IPS-18a (cell line): Measurements from ENCODE around the gene ADAMTS16.

Experiments
- H3K27ac ChIP-seq: one replicate; pipeline ENCODE4 v1.5.1; 2013; ENCODE audit warnings: low read length
- H3K27me3 ChIP-seq: one replicate; pipeline ENCODE4 v1.6.1; 2013; ENCODE audit warnings: mild to moderate bottlenecking, low read length; ENCODE audit not compliant: control insufficient read depth, insufficient read depth
- H3K36me3 ChIP-seq: one replicate; pipeline ENCODE4 v1.6.1; 2013; ENCODE audit warnings: low read depth, low read length; ENCODE audit not compliant: control insufficient read depth
- H3K4me1 ChIP-seq: one replicate; pipeline ENCODE4 v1.6.1; 2013; ENCODE audit warnings: low read depth, low read length; ENCODE audit not compliant: control insufficient read depth
- H3K4me3 ChIP-seq: one replicate; pipeline ENCODE4 v1.5.1; 2013; ENCODE audit warnings: low read length
- H3K9ac ChIP-seq: one replicate; pipeline ENCODE4 v1.6.1; 2013; ENCODE audit warnings: mild to moderate bottlenecking, low read length, moderate library complexity
- H3K9me3 ChIP-seq: one replicate; pipeline ENCODE4 v1.6.1; 2013; ENCODE audit warnings: low read depth, low read length; ENCODE audit not compliant: control insufficient read depth

ADAMTS16 gene

DNA sequence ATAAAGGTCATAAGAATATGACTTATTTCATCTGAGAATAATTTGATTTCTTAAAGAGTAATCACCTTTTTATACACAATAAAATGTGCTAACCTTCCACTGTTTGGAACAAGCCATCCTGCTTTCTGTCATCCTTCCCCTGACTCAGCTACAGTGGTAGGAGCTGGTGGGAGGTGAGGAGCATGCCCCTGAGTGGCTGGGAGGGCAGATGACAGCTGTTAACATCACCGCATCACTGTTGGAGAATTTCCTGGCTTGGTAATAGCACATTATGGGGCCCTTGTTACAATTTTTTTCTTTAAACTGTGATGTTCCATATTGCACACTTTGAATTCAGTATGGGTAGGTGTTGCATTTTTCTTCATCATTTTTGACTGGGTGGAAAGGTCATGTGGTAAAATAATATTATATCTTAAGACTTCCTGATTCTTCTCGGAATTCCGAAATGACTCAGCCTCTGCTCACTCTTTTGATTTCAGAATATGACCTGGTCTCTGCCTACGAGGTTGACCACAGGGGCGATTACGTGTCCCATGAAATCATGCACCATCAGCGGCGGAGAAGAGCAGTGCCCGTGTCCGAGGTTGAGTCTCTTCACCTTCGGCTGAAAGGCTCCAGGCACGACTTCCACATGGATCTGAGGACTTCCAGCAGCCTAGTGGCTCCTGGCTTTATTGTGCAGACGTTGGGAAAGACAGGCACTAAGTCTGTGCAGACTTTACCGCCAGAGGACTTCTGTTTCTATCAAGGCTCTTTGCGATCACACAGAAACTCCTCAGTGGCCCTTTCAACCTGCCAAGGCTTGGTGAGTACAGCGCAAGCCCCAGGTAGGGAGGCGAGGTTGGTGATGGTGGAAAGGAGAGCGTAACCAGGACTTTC lies 5.8 kb downstream of the ADAMTS16 start:
- H3K36me3 ChIP-seq, result peaks cover 10% of the 10 kb centered on the region
- H3K4me3 ChIP-seq, result no peak overlapping the region
- H3K4me1 ChIP-seq, result peaks cover 7% of the 10 kb centered on the region
- peaks cover 7% of the 10 kb centered on the region for H3K27me3 ChIP-seq
- H3K27ac ChIP-seq, result no peak overlapping the region
- peaks cover 8% of the 10 kb centered on the region for H3K9me3 ChIP-seq
- H3K9ac ChIP-seq, result no peak overlapping the region

DNA sequence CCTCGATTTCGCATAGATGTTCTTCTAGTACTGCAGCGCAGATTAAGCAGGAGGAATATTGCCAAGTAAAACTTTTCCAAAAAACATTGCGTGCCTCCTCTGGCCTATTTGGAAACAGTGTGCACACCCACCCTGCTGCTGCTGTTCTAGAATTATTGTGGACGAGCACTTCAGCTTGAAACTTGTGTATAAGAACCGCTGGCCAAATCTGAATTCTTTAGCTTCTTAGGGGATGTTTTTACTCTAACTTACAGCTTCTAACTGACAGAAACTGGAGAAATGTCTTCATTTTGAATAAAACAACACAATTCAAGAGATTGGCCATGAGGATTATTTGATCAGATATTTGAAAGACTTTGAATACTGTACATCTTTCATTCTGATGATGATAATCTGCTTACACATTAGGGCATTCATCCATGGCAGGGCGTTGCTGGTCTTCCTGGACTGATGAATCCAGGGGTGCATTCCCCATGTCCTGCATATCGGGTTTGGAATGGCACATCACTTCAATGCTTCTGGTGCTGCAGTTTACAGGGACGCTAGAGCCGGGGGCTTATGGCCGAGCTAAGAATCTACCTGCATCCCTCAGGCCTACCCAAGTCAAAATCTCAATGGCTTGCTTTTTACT lies 6.5 kb downstream of the ADAMTS16 start:
- Histone ChIP-seq H3K9ac (no peak overlapping the region), H3K36me3 (peaks cover 10% of the 10 kb centered on the region), H3K27me3 (no peaks in the 10 kb centered on the region), H3K4me3 (no peak overlapping the region), H3K9me3 (peaks cover 9% of the 10 kb centered on the region), H3K4me1 (peaks cover under 1% of the 10 kb centered on the region), H3K27ac (no peak overlapping the region)

DNA sequence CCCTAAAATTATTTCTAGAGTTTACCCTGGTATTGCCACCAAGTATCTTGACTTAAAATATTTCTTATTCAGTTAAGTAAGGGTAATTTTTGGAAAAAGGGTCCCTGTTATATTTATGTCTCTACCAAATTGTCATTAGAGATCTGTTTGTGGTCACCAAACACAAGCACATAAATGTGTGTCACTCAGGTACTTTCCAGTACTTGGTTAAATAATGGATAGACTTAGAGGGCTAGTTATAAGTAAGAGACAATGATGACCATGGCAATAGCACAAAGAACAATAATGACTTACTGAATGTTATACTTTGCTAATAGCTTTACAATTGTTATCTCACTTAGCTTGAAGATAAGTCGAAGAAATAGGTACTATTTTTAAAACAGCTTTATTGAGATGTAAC lies 9.0 kb downstream of the ADAMTS16 start:
- no peaks in the 10 kb centered on the region for H3K4me1 ChIP-seq
- H3K27me3 ChIP-seq, result no peaks in the 10 kb centered on the region
- H3K4me3 ChIP-seq, result no peak overlapping the region
- peaks cover 10% of the 10 kb centered on the region for H3K36me3 ChIP-seq
- peaks cover 9% of the 10 kb centered on the region for H3K9me3 ChIP-seq
- H3K27ac ChIP-seq, result no peak overlapping the region
- no peak overlapping the region for H3K9ac ChIP-seq

DNA sequence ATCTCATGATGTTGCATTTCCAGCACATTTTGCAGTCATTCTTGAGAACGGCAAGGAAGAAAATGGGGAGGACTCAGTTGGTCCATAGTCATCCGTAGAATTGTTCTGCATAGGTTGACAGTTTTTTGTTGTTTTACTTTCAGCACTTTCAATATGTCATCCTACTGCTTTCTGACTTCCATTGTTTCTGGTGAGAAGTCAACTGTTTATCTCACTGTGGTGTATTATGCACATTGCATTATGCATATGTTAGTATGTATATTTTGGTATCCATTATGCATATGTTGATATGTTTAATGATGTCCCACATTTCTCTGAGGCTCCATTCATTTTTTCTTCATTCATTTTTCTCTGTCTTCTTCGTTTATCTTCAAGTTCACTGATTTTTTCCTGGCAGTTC lies 10.5 kb downstream of the ADAMTS16 start:
- Histone ChIP-seq H3K27ac (no peak overlapping the region), H3K9me3 (peaks cover 9% of the 10 kb centered on the region), H3K36me3 (peaks cover 10% of the 10 kb centered on the region), H3K9ac (no peak overlapping the region), H3K27me3 (no peaks in the 10 kb centered on the region), H3K4me3 (no peak overlapping the region), H3K4me1 (no peaks in the 10 kb centered on the region)

DNA sequence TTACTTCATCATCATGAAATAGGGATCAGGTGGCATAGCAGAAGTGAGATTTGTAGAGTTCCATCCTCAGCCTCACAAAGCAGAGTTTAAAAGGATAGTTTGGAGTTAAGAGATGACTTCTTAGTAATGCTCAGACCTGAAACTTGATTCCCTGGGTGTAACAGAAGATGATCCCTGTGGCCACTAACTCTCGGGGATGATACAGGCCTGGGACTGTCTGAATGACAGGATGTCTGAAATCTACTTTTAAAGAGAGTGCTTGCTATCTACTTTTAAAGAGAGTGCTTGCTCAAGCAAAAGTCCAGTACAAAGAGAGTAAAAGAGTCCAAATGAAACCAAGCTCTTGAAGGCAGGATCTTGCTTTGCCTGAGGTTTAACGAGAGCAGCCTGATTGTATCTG lies 14.6 kb downstream of the ADAMTS16 start:
- H3K4me3 ChIP-seq, result no peak overlapping the region
- peaks cover 9% of the 10 kb centered on the region for H3K9me3 ChIP-seq
- H3K4me1 ChIP-seq, result peaks cover 3% of the 10 kb centered on the region
- H3K27me3 ChIP-seq, result no peaks in the 10 kb centered on the region
- H3K9ac ChIP-seq, result no peak overlapping the region
- H3K36me3 ChIP-seq, result no peaks in the 10 kb centered on the region
- no peak overlapping the region for H3K27ac ChIP-seq

DNA sequence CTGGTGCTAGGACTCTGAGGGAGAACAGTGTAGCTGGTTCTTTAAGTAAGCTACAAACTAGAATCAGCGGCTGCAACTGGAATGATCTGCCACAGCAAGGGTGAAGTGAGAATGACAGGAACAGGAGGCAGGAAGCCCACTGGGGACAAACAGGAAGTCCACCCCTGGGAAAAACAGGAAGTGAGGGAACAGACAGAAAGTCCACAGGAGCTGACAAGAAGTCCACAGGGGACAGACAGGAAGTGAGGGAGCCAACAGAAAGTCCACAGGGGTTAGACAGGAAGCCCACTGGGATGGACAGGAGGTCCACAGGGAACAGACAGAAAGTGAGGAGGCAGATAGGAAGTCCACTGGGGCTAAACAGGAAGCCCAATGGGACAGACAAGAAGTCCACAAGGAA lies 15.5 kb downstream of the ADAMTS16 start:
- Histone ChIP-seq H3K4me1 (peaks cover 3% of the 10 kb centered on the region), H3K27ac (no peak overlapping the region), H3K9me3 (peaks cover 3% of the 10 kb centered on the region), H3K9ac (no peak overlapping the region), H3K27me3 (no peaks in the 10 kb centered on the region), H3K4me3 (no peak overlapping the region), H3K36me3 (no peaks in the 10 kb centered on the region)

DNA sequence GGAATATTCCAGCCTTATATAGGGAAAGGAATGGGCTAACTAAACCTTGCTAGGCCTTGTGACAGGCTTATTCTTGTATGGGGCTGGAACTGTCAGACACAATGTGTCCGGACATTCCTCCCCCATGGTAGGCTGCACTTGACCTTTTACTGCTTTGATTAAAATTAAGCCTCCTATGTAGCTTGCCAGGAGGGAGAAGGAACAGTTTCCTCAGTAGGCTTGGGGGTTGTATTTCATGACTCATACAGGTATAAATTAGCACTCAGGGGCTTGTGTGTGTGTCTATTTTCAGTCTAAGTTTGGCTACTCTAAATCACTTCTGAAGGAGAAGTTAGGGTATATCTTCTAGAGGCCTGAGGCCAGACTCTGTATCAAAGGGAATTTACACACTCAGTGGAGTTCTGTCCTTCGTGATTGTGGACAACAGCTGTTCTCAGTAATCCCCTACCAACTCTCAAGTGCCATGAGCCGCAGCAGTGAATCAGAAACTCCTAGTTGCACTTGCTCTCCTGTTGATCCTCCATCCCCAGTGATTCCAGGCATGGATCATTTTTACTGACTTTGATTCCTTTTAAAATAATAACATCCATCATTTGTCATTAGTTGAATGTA lies 16.4 kb downstream of the ADAMTS16 start:
- Histone ChIP-seq H3K27me3 (no peaks in the 10 kb centered on the region), H3K9ac (no peak overlapping the region), H3K4me1 (peaks cover 3% of the 10 kb centered on the region), H3K36me3 (no peaks in the 10 kb centered on the region), H3K4me3 (no peak overlapping the region), H3K9me3 (no peaks in the 10 kb centered on the region), H3K27ac (no peak overlapping the region)

DNA sequence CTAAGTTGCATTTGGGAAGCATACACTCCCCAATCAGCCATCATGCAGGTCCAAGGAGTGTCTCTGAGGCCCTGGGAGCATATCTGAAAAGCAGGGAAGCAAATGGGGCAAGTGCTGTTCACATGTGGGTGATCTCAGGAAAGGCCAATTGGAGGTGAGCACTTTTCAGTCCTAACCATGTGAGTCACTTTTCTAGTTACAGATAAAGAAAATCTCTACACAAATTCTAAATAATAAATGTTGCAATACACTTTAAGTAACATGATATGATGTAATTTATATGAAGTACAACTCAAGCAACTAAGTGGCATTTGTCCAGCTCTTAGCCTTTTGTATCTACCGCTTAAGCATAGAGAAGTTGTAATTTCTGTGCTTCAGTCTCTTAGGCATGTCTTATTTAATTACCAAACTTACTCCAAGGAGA lies 18.4 kb downstream of the ADAMTS16 start:
- Histone ChIP-seq H3K9me3 (no peaks in the 10 kb centered on the region), H3K27me3 (no peaks in the 10 kb centered on the region), H3K27ac (no peak overlapping the region), H3K4me3 (no peak overlapping the region), H3K36me3 (no peaks in the 10 kb centered on the region), H3K9ac (no peak overlapping the region), H3K4me1 (peaks cover 3% of the 10 kb centered on the region)

DNA sequence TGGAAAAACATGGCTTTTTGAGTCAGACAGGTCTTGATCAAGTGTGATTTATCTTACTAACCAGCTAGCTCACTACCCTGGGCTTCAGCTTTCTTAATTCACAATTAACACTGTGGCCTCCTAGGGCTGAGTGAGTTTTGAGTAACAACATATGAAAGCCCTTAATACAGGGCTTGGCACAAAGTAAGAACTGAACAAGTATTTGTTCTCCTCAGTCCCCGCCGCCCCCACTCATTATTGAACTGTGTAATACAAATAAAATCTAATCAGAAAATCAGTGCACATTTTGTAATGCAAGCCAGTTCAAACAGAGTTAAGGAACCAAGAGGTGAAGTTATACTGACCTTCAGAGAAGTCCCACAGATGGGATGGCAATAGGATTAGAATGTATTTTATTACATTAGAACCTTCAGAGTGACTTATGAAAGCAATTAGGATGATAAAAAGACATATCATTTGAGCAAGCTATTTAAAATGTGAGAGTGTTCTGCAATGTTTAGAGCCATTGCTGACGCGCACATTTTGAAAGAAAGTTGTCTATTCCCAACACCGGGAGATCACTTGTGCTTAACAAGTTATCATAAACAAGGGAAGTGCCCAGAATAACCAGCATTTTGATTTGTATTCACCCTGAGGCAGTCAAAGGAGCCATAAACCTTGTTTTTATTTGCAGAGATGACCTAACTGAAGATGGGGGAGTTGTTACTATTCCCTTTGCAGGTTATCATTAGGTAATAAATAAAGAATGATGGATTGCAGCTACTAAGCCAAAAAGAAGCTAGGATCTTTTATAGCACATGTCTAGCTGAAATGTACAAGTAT lies 19.4 kb downstream of the ADAMTS16 start:
- Histone ChIP-seq H3K4me1 (peaks cover 3% of the 10 kb centered on the region), H3K9ac (no peak overlapping the region), H3K4me3 (no peak overlapping the region), H3K9me3 (no peaks in the 10 kb centered on the region), H3K36me3 (no peaks in the 10 kb centered on the region), H3K27me3 (no peaks in the 10 kb centered on the region), H3K27ac (no peak overlapping the region)

DNA sequence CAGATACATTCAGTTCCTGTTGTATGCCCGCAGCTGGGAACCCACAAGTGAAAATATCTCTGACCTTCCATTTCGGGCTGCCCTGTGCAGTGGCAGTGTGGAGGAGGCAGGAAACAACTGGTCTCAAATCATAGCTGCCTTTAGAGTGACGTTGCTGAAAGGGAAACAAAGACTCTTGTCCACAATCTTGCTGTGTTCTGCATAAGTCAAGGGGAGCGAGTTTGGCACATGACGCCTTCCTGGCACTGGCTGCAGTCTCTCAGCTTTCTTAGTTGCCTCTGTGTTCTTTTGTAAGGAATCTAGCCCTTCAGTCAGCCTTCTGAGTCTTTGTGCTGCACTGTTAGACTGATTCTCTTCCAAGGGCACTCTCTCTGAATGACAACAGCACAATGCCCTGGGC lies 24.0 kb downstream of the ADAMTS16 start:
- no peak overlapping the region for H3K27ac ChIP-seq

DNA sequence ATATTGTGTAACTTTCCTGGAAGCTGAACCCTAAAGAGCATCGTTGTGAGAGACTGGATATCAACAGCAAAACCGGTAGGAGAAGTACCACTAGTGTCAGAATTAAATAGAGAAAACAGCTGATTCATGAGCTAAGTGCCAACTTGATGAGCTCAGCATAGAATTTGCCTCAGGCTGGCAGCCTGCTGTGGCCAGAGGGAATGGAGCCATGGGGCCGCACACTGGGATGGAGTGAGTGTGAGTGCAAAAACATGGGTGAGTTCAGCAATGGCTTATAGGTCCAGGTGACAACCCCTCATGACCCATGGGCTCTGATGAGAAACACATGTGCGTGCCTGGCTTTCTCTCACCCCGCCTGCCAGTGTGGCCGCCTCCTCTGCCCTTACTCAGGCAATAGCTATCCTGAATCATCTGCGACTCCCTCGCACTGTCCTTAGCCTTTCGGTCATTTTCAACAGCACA lies 25.4 kb downstream of the ADAMTS16 start:
- H3K9ac ChIP-seq, result no peak overlapping the region
- H3K4me1 ChIP-seq, result no peaks in the 10 kb centered on the region
- no peak overlapping the region for H3K27ac ChIP-seq
- H3K9me3 ChIP-seq, result no peaks in the 10 kb centered on the region
- no peaks in the 10 kb centered on the region for H3K27me3 ChIP-seq
- no peaks in the 10 kb centered on the region for H3K36me3 ChIP-seq
- H3K4me3 ChIP-seq, result no peak overlapping the region

More for the DNA sequence above, 24.0 kb downstream of the ADAMTS16 start:
- Histone ChIP-seq H3K9me3 (no peaks in the 10 kb centered on the region), H3K4me3 (no peak overlapping the region), H3K4me1 (no peaks in the 10 kb centered on the region), H3K27me3 (no peaks in the 10 kb centered on the region), H3K36me3 (no peaks in the 10 kb centered on the region), H3K9ac (no peak overlapping the region)
